ENCODE measurements around the gene ABCA2. TPM values are rescaled to one million over a fixed set of nuclear protein-coding genes. Genes with fewer than 3 reads are reported as not detected.

Gene ABCA2, protein sequence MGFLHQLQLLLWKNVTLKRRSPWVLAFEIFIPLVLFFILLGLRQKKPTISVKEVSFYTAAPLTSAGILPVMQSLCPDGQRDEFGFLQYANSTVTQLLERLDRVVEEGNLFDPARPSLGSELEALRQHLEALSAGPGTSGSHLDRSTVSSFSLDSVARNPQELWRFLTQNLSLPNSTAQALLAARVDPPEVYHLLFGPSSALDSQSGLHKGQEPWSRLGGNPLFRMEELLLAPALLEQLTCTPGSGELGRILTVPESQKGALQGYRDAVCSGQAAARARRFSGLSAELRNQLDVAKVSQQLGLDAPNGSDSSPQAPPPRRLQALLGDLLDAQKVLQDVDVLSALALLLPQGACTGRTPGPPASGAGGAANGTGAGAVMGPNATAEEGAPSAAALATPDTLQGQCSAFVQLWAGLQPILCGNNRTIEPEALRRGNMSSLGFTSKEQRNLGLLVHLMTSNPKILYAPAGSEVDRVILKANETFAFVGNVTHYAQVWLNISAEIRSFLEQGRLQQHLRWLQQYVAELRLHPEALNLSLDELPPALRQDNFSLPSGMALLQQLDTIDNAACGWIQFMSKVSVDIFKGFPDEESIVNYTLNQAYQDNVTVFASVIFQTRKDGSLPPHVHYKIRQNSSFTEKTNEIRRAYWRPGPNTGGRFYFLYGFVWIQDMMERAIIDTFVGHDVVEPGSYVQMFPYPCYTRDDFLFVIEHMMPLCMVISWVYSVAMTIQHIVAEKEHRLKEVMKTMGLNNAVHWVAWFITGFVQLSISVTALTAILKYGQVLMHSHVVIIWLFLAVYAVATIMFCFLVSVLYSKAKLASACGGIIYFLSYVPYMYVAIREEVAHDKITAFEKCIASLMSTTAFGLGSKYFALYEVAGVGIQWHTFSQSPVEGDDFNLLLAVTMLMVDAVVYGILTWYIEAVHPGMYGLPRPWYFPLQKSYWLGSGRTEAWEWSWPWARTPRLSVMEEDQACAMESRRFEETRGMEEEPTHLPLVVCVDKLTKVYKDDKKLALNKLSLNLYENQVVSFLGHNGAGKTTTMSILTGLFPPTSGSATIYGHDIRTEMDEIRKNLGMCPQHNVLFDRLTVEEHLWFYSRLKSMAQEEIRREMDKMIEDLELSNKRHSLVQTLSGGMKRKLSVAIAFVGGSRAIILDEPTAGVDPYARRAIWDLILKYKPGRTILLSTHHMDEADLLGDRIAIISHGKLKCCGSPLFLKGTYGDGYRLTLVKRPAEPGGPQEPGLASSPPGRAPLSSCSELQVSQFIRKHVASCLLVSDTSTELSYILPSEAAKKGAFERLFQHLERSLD (N-terminal part only)
- total RNA-seq (2022; extraction: Qiagen RNA extraction; ENCODE audit: low read depth), result 19.3 to 29.0 TPM (median 25.8 TPM) in 5 replicates

DNA sequence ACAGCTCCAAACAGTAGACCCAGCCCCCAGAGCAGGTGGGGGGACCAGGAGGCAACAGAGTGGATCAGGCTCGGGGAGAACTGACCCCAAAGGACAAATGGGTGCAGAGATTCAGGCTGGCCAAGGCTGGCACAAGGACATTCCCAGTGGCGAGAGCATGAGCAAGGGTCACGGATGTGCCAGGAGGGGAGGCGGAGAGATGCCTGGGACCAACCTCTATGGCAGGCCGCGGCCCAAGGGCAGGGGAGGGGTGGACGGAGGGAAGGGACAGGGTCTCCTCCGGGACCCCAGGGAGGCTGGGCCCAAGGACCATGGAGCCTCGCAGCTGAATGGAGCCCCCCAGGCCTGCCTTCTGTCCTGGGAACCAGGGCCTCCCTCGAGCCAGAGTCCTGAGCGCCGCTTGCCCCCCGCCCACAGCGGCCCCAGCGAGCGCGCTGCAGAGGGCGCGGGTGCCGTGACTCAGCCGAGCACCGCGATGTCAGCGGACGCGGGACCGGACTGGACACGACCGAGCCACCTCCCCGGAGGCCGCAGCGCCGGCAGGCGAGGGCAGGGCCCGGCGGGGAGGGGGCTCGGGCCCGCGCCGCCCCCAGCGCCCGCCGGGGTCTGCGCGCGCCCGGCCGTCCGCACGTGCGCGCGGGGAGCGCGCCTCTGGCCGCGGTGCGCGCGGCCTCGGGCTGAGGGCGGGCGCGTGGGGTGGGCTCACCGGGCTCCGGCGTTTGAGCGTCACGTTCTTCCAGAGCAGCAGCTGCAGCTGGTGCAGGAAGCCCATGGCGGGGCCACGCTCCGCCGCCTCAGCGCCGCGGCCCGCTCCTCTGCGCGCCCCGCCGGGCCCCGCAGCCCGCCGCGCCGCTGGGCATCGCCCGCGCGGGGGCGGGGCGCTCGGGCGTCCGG, at the start of gene ABCA2:
Gene ABCA2 (minus strand): TSS at position 869 of the 894 bp plus-strand sequence. CDS start 97 bp downstream, at position 772.

DNA sequence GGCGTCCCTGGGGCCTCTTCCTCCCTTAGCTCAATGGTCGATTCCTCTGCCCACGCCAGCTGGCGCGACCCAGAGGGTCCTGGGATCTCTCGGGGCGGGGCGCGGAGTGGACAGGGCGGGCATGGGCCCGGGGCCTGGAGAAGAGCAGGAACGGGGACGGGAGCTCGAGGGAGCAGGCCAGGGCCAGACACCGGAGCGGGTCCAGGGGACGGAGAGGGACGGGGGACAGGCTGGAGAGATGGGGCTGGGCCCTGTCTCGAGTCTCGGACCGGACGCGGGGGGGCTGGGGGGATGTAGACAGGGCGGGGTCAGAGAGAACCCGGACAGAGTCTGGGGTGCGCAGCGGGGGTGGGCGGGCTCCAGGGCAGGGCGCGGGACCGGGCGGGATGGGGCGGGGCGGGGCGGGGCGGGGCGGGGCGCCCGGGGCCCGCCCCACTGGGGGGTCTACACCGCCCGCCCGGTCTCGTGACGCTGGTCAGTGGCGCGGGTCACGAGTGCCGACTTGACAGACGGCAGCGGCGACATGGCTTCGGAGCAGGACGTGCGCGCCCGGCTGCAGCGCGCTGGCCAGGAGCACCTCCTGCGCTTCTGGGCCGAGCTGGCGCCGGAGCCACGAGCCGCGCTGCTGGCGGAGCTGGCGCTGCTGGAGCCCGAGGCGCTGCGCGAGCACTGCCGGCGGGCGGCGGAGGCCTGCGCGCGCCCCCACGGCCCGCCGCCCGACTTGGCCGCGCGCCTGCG, 49.1 kb upstream of the ABCA2 start, which contains the start of gene UAP1L1:
Gene UAP1L1 (plus strand): TSS at position 508 of the 738 bp plus-strand sequence. CDS start 16 bp downstream, at position 524.

DNA sequence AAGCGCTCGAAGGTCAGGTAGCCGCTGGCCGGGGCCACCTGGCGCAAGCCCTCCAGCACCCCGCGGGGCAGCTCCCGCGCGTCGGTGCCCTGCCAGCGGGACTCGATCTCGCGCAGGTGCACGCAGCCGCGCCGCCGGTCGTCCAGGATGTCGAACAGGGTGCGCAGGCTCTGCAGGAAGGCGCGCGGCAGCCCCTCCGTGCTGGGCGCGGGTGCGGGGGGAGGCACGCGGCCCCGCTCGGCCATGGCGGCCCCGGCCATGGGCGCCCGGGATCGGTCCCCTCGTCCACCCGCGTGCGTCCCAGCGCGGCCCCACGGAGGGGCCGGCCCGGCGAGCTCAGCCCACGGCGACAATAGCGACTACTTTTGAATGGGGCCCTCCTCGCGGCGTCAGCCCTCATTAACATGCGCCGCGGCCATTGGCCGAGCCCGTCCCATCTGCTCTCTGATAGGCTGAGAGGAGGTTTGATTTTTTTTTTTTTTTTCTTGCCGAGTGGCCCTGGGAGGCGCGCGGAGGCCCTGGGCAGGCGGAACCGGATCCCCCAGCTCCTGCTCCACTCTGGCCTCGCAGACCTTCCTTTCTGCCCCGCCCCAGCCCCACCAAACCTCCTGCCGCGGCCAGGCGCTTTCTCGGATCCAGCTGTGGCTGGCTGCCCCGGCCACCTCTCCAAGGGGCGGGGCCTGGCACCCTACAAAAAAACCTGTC, 42.3 kb upstream of the ABCA2 start, which contains the start of gene SAPCD2:
Gene SAPCD2 (minus strand): TSS at position 357 of the 705 bp plus-strand sequence. CDS start 97 bp downstream, at position 260.

DNA sequence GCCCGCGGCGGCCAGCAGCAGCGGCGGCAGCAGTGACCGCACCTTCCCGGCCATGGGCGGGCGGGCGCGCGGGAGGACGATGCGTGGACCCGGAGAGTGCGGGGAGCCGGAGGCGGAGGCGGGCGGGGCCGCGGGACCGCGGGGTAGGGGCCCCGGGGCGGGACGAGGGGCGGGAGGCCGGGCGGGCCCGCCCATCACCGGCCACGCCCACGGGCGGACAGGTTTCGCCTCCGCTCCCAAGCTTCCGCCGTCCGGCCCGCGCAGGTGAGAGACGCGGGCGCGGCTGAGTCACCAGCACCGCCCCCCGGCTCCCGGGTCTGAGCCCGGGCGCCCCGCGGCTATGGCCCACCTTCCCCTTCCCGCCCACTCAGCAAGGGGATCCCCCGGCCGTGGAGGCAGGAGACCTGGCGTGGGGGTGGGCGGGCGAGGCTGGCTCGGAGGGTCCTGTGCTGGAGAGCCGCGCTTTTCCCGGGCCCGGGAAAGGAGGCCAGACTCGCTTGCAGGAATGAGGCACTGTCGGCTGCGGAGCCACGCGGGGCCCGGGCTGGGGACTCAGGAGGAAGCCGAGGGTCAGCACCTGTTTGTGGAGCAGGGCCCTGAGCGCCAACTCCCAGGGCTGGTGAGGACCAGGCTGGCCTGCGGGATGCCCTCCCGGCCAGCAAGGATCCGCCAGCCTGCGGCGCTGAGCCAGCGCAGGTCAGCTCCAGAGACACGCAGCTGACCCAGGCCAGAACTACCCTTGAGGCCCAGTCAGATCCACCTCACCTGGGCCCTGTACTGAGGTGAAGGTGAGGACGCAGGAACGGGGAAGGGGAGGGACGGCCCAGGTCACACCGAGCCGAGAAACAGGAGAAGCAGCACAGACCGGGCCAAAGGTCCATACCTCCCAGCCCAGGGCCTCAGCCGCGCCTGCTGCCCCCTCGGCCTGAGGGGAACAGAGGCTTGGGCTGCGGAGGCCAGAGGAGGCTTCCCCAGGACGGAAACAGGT, 26.2 kb upstream of the ABCA2 start, which contains the start of gene ENTPD2:
Gene ENTPD2 (minus strand): TSS at position 118 of the 988 bp plus-strand sequence. CDS start 64 bp downstream, at position 54.

DNA sequence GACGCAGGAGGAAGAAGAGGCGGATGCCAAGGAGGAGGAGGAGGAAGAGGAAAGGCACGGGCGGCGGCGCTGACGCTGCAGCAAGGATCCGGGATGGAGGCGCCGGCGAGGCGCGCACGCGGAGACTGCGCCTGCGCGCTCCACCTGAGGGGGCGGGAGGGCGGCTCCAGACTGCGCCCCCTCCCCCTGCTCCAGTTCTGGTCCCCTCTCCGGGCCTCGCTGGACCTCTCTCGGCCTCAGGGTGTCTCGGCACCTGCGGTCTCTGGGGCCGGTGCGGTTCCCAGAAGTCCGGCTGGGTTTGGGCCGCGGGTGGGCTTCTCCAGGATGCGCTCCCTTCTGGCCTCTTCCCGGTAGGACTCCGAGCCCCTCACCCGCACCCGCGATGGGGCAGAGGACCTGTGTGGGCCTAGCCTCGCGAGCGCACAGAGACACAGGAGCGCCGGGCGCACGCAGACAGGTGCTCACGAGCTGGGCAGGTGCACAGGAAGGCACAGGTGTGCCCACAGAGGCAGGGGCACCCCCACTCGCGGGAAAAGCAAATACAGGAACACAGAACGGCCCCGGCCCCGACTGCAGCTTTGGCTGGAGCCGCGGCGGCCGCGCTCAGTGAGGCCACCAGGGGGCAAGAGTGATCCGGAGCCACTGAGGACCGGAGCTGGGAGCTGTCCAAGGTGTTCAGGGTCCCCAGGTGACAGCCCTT, 18.2 kb upstream of the ABCA2 start, which contains the start of gene NPDC1:
Gene NPDC1 (minus strand): TSS at position 90 of the 700 bp plus-strand sequence. CDS start 188 bp downstream, outside the sequence.

DNA sequence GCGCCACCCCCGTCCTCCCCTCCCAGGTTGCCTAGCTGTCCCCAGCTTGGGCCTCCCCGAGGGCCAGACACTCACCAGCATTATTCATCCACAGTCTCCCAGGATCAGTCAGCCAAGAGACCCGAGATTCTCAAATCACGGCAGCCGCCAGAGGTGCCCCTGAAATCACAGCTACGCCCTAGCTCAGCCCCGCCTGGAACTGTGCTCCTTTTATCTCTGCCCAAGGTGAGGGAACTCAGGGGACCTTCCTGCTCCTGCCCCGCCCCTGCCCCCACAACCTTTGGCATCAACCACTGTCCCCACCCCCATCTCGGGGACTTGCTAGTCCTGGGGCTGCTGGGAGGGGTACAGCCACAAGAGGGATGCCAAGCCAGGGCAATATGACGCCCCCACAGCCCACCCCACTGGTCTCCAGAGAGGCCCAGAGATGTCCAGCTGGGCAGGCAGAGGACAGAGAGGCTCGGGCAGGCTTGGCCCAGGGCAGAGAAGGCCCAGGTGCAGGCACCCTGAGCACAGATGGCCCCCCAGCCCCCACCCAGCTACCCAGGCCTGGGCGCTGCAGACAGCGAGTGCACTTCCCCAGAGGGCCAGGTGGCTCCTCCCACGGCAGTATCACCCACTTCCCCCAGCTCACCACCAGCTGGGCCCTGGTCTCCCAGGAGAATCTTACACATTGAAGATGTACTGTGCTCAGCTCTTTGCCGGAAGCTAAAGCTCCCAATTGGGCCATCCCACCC, 4.0 kb upstream of the ABCA2 start, which contains the start of gene FUT7:
Gene FUT7 (minus strand): TSS at position 185 of the 737 bp plus-strand sequence. CDS start 97 bp downstream, at position 88.

DNA sequence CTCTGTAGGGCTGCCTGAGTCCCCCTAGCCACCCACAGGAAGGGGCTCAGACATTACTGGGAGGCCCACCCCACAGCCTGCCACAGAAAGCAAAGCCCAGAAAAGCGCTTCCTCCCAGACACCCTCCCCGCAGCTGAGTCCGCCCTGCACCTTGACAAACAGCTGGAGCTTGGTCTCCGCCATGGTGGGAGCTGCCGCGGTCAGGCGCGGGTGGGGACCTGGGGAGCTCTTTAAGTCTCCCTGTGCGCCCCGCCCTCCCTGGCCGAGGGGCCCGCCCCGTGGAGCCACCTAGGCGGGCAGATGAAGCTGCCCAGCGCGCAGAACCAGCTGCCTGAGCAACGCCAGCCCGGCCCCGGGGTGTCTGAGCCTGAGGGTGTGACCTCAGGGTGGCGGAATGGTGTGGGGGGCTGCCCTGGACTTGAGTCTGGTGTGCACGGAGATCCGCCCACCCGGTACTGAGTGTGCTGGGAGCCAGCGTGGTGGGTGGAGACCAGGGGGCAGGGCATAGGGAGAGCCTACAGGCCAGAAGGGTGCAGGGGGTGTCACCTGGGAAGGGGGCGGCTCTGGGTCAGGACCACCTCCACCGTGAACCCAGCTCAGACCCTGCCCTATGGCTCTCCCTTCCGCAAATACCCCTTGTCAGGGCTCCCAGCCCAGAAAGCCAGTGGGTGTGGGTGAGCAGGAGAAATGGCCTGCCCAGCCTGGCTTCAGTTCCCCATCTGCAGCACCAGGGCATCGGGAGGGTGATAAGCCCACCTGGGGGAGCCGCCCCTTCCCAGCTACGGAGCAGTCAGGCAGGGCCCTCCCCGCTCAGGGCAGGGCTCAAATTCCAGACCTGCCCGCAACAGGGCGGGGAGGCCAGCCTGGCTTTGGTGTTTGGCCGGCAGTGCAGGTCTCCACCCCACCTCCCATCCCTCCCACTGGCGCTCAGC, 31.4 kb downstream of the ABCA2 start, which contains the start of gene CLIC3:
Gene CLIC3 (minus strand): TSS at position 208 of the 932 bp plus-strand sequence. CDS start 25 bp downstream, at position 183.

DNA sequence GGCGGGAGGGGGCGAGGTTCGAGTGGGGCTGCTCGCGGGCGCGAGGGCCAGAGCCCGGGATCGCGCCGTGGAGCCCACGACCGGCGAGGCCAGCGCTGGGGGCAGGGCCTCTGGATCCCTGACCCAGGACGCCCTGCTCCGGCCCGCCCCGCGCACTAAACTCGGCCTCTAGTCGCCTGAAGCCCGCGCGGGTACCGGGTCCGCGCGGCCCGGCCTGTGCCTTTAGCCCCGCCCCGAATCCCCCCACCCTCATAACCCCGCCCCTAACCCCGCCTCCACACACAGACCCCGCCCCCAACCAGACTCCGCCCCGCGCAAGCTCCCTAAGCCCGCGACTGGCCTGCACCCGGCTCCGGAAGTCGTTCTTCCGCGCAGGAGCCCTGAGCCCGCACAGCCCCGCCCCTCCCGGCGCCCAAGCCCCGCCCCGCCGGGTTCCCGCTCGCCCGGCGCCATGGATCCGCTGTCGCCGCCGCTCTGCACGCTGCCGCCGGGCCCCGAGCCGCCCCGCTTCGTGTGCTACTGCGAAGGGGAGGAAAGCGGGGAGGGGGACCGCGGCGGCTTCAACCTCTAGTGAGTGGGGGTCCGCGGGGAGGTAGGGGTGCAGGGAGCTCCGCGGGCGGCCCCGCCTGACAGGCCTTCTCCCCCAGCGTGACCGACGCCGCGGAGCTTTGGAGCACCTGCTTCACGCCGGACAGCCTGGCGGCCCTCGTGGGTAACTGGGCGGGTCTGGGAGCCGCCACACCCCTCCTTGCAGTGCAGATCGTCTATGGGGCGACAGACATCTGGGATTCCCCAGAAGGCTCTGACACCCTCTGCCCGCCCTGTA, 35.8 kb downstream of the ABCA2 start, which contains the start of gene PAXX:
Gene PAXX (plus strand): TSS at position 430 of the 826 bp plus-strand sequence. CDS start 22 bp downstream, at position 452.

DNA sequence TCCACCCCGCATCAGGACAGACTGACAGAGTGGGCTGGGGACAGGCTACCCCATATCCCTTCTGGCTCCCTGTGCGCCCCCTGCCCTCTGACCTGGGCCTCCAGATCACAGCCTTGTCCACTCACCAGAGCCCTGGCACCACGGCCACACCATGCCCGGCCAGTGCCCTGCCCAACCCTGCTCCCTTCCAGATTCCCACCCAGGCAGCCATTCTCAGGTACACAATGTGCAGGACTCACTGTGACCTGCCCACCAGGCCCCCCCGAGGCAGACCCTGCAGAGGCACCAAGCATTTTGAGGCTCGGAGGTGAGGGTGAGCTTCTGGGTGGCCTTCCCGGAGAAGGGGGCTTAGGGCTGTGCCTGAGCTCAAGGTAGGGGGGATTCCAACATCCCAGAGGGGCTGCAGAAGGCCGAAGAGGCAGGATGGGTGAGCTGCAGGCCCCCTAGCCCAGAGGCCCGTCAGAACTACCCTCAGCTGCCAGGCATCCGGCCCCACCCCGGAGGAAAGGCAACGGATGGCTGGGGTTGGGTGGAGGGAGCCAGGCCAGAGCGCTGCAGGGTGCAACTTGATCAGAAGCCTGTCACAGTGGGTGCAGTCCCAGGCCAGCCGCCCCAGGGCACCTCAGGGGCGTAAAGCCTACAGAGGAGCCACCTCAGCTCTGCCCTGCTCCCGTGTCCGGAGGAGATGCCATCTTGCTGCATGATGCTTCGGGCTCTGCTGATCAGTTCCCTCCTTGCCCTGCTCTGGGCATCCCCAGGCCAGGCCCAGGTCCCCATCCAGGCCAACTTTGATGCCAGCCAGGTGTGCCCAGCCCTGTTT, 45.6 kb downstream of the ABCA2 start, which contains the start of gene LCNL1:
Gene LCNL1 (plus strand): TSS at position 762 of the 820 bp plus-strand sequence. CDS start 594 bp downstream, outside the sequence.

DNA sequence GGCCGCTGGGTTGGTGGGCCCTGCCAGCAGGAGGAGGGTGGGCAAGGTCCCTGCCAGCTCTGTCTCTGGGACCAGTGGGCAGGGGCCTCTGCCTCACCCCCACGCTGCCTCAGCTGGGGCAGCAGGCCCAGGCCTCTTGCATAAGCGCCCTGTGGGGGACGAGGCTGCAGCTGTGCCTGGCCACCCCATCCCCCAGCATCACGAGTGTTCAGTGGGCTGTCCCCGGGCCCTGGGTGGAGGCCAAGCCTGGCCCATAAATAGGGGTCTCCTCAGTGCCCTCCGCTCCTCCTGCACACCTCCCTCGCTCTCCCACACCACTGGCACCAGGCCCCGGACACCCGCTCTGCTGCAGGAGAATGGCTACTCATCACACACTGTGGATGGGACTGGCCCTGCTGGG, 50.8 kb downstream of the ABCA2 start, which contains the start of gene PTGDS:
Gene PTGDS (plus strand): TSS at position 282 of the 400 bp plus-strand sequence. CDS start 75 bp downstream, at position 357.

